22Rv1 (cell line): ENCODE results near the gene SBSN.

ENCODE experiments used
- CTCF ChIP-seq: fragments of 450-650 bp; IDR thresholded peaks from 2 replicates; pipeline ENCODE4 v1.5.1; 2017; ENCODE audit warnings: mild to moderate bottlenecking
- ZFX ChIP-seq: fragments of 450-650 bp; IDR thresholded peaks from 2 replicates; pipeline ENCODE4 v1.6.1; 2017; ENCODE audit warnings: antibody characterized with exemption, borderline replicate concordance

DNA sequence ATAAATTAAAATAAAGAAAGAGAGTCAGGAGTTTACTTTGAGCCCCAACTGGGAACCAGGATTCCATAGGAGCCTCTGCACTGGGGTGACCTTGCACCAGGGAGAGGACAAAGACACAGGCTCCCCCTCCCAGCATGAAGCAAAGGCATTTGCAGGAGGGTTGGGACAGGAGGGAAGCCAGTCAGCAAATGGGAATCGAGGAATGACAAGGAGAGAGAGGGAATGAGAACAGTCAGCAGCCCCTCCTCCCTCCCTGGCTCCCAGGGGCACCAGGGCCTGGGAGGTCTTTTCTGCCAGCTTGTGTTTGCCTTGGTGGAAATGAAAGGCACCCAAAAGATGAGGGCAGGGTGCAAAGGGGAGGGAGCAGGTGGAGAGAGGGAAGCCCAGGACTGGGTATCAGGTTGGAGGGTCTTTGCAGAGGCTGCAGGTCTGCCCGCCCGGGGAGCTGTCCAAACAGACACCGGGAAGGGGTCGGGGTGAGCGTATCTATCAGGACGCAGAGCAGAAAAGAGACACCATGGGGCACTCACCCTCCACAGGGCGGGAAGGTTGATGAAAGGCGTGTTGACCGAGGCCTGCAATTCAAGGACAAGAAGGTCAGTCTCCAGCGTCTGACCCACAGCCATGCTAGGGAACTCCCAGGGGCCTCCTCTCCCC lies 3.8 kb downstream of the SBSN start:
- no peak for TF ChIP-seq CTCF
- TF ChIP-seq ZFX: no peak
